ENCODE results near the gene BRWD1. TPM values are rescaled to one million over a fixed set of nuclear protein-coding genes. Genes with fewer than 3 reads are reported as not detected.
A peak's percentile ranks its signal among the peaks of the same experiment; 100 is the strongest.

The BRWD1 gene
- total RNA-seq (2022) (27.6 and 28.8 TPM in 2 replicates), Bru-seq, nascent RNA (percentile 86 among the genes with signal in this experiment), BruChase-seq, experiment 1, labeled RNA remaining after a 6-hour chase (percentile 79 among the genes with signal in this experiment), BruChase-seq, experiment 2, labeled RNA remaining after a 2-hour chase (percentile 89 among the genes with signal in this experiment)
- long read RNA-seq, transcript BRWD1-202 (5 exons, 2,495 nt): major isoform, 11 of 15 reads
- long read RNA-seq, partial matches to known transcripts: 1 of 15 reads
- long read RNA-seq, other reads (novel, unspliced or antisense): 3 of 15 reads

DNA sequence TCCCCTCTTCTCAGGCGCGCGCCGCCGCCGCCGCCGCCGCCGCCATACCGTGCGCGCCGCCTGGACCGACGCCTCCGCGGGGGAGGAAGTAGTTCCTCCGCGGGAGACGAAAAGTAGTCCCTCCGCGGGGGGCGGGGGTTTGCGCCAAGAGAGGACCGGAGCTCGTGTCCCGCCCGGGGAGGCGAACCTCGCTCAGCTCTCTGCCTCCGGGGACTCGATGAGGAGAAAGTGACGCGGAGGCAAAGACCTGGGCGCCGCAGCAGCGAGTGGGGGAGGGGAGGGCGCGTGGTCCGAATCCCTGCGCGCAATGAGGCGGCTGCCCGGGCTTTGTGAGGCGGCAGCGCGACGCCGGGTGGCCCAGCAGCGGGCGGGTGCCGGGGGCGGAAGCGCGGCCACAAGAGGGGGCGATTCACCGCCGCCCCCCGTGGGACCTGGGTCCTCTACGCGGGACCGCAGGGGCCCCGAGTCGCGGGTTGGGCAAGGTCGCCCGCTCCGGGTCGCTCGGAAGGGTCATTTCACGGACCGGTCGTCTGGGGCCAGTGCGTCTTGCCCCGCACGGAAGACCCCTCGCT, at the start of gene BRWD1:
Gene BRWD1 (minus strand): TSS at position 62 of the 572 bp plus-strand sequence. CDS start 141 bp downstream, outside the sequence.
- H3K9me3 Mint-ChIP-seq (ENCODE audit: low read depth, unreplicated experiment): no peaks in the 10 kb centered on the region
- H3K36me3 Mint-ChIP-seq (ENCODE audit: insufficient read depth, unreplicated experiment): peaks cover 50% of the 10 kb centered on the region
- no TSS peak for BruUV-seq (replicated peaks)
- peak within 1 kb of the TSS; percentile 93 for H3K27ac Mint-ChIP-seq (ENCODE audit: unreplicated experiment)
- intact Hi-C loops (cut with micrococcal nuclease; ENCODE audit: unreplicated experiment): loop anchor here (5.0 to 10.0 kb wide), 2 partner anchors 34 to 71 kb away; partner anchors contain the start of gene HMGN1
- DNase-seq: peak; percentile 81
- CTCF ChIA-PET: interaction anchor here (1.0 to 1.4 kb wide), 2 partner anchors 35 to 98 kb away, joined by 3 read pairs; no protein-coding TSS in a partner anchor
- H3K4me1 Mint-ChIP-seq (ENCODE audit: low read depth, unreplicated experiment): peaks cover 8% of the 10 kb centered on the region
- no peak for TF ChIP-seq CTCF (IDR thresholded peaks at IDR 0.05; ENCODE audit: unreplicated experiment)
- peak within 1 kb of the TSS; percentile 96 for H3K4me3 Mint-ChIP-seq (ENCODE audit: low read depth, unreplicated experiment)
- no peaks in the 10 kb centered on the region for H3K27me3 Mint-ChIP-seq (ENCODE audit: unreplicated experiment)

GRCh38 chr21:39362733-39363132, 49.3 kb upstream of the BRWD1 start:
- Mint-ChIP-seq H3K36me3 (ENCODE audit: insufficient read depth, unreplicated experiment) (no peaks in the 10 kb centered on the region), H3K4me1 (ENCODE audit: low read depth, unreplicated experiment) (no peaks in the 10 kb centered on the region), H3K27ac (ENCODE audit: unreplicated experiment) (no peak overlapping the region), H3K4me3 (ENCODE audit: low read depth, unreplicated experiment) (no peak overlapping the region), H3K27me3 (ENCODE audit: unreplicated experiment) (peaks cover 19% of the 10 kb centered on the region), H3K9me3 (ENCODE audit: low read depth, unreplicated experiment) (no peaks in the 10 kb centered on the region)
- DNase-seq: no peak
- no peak for TF ChIP-seq CTCF (IDR thresholded peaks at IDR 0.05; ENCODE audit: unreplicated experiment)
- BruUV-seq (replicated peaks): no TSS peak
- CTCF ChIA-PET: no interaction called here
- intact Hi-C loops (cut with micrococcal nuclease; ENCODE audit: unreplicated experiment): no loop called here

DNA sequence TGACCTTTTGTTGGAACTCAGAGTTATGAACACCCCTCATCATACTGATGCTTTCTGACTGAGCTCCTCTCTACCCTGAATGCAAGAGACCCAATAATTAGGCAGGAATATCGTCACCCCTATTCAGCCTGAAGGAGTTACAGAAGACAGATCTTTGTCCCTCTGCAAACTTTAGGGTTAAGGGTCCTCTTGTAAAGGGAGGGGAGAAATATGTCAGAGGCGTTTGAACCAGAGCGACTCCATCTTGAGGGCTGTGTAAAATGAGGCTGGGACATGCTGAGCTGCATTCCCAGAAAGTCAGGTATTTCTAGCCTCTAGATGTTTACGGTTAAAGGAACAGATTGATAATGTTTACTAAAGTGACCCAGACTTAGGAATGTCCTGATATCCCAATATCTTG, 46.0 kb upstream of the BRWD1 start:
- intact Hi-C loops (cut with micrococcal nuclease; ENCODE audit: unreplicated experiment): no loop called here
- Mint-ChIP-seq H3K4me1 (ENCODE audit: low read depth, unreplicated experiment) (no peaks in the 10 kb centered on the region), H3K27ac (ENCODE audit: unreplicated experiment) (no peak overlapping the region), H3K4me3 (ENCODE audit: low read depth, unreplicated experiment) (no peak overlapping the region), H3K36me3 (ENCODE audit: insufficient read depth, unreplicated experiment) (no peaks in the 10 kb centered on the region), H3K9me3 (ENCODE audit: low read depth, unreplicated experiment) (no peaks in the 10 kb centered on the region), H3K27me3 (ENCODE audit: unreplicated experiment) (peaks cover 19% of the 10 kb centered on the region)
- no peak for TF ChIP-seq CTCF (IDR thresholded peaks at IDR 0.05; ENCODE audit: unreplicated experiment)
- no TSS peak for BruUV-seq (replicated peaks)
- CTCF ChIA-PET: no interaction called here
- DNase-seq: no peak

DNA sequence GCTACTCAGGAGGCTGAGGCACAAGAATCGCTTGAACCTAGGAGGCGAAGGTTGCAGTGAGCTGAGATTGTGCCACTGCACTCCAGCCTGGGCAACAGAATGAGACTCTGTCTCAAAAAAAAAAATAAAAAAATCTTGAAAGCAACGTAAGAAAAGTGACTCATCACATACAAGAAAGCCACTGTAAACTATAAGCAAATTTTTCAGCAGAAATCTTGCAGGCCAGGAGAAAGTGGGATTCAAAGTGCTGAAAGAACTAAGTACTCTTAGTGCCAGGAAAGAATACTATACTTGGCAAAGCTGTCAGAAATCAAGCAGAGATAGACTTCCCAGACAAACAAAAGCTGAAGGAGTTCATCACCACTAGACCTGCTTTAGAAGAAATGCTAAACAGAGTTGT, 39.9 kb upstream of the BRWD1 start:
- H3K27ac Mint-ChIP-seq (ENCODE audit: unreplicated experiment): no peak overlapping the region
- no peaks in the 10 kb centered on the region for H3K9me3 Mint-ChIP-seq (ENCODE audit: low read depth, unreplicated experiment)
- peaks cover 23% of the 10 kb centered on the region for H3K36me3 Mint-ChIP-seq (ENCODE audit: insufficient read depth, unreplicated experiment)
- H3K4me3 Mint-ChIP-seq (ENCODE audit: low read depth, unreplicated experiment): no peak overlapping the region
- no peak for TF ChIP-seq CTCF (IDR thresholded peaks at IDR 0.05; ENCODE audit: unreplicated experiment)
- no TSS peak for BruUV-seq (replicated peaks)
- DNase-seq: no peak
- intact Hi-C loops (cut with micrococcal nuclease; ENCODE audit: unreplicated experiment): no loop called here
- peaks cover 17% of the 10 kb centered on the region for H3K4me1 Mint-ChIP-seq (ENCODE audit: low read depth, unreplicated experiment)
- no peaks in the 10 kb centered on the region for H3K27me3 Mint-ChIP-seq (ENCODE audit: unreplicated experiment)
- CTCF ChIA-PET: no interaction called here

Data from Calu3 (cell line).